ENCODE measurements around the gene STK10.

DNA sequence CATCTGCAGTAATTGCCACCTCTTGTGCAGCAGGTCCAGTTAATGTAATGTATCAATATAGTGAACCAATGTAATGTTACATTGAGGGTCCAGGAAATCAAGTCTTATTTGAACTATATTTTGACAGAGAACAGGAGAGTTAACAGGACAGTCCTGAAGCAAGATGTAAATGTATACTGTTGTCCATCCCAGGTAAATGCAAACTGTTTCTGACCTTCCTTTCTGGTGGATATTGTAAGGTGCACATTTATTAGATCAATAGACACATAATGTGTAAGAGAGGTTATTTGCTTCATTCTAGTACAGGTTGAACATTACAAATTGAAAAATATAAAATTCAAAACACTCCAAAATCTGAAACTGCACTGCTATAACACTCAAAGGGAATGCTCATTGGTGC lies 158.1 kb downstream of the STK10 start:
- TF ChIP-seq EZH2phosphoT487 (IDR thresholded peaks at IDR 0.05; ENCODE audit: insufficient read depth, low read depth) (no peak), EZH2 (IDR thresholded peaks at IDR 0.05; ENCODE audit: insufficient read depth, poor library complexity, severe bottlenecking) (no peak)
